Bronchial epithelial cell (primary cell): Measurements from ENCODE around the gene PRODH2. TPM values are rescaled to one million over a fixed set of nuclear protein-coding genes. Genes with fewer than 3 reads are reported as not detected.

Source experiments
- DNase-seq: peaks from one replicate; pipeline ENCODE4 v3.0.0-alpha.2; 2010; ENCODE audit warnings: low read depth
- FAIRE-seq: peaks from 2 replicates; lab custom pipeline; 2011; peaks lifted over from hg19 to GRCh38; lab: Jason Lieb, UNC
- H3K27me3 ChIP-seq: 2 replicates; pipeline ENCODE4 v1.5.1; 2011; ENCODE audit warnings: low read length; ENCODE audit not compliant: control insufficient read depth, insufficient read depth
- H3K36me3 ChIP-seq: 2 replicates; pipeline ENCODE4 v1.5.1; 2011; ENCODE audit warnings: low read length; ENCODE audit not compliant: control insufficient read depth, insufficient read depth
- H3K4me3 ChIP-seq: 2 replicates; pipeline ENCODE4 v1.5.1; 2011; ENCODE audit warnings: mild to moderate bottlenecking, low read depth, low read length, control low read depth
- total RNA-seq: library from RNA; depleted of rRNA; stranded (reverse); fragments of >200 nt; gene quantifications from 2 replicates; pipeline ENCODE4 v1.2.1, GENCODE V29; 2014
- TF ChIP-seq, protein P1 (sequence below): IDR thresholded peaks from 2 replicates; pipeline ENCODE4 v1.5.1; 2011; ENCODE audit warnings: mild to moderate bottlenecking, moderate library complexity, low read length, control low read depth, inconsistent platforms; ENCODE audit not compliant: insufficient read depth, severe bottlenecking

PRODH2 gene
- total RNA-seq, 1 donor from 2014 or later: not detected

DNA sequence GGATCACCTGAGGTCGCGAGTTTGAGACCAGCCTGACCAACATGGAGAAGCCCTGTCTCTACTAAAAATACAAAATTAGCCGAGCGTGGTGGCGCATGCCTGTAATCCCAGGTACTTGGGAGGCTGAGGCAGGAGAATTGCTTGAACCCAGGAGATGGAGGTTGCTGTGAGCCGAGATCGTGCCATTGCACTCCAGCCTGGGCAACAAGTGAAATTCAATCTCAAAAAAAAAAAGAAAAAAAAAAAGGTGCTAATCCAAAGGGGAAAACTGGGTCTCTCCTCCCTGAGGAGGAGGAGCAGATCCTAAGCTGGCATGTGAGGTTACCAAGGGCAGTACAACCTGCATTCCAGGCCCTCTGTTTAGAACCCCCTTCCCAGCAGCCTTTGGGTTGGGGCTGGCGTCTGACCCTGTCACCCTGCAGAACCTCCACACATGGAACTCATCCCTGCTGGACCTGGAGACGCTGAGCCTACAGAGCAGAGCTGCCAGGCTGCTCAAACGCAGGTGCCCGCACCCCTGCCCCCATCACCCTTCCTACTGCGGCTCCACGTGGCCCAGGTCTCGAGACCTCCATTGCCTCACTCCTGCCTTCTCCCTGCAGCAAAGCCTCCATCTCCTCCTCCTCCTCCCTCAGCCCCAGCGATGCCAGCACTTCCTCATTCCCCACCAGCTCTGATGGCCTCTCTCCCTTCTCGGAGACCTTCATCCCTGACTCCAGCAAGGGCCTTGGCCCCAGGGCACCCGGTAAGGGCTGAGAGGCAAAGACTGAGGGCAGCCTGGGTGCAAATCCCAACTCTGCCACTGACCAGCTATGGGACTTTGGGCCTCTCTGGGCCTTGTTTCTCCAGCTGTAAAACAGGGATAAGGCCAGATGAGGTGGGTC is 48.0 kb downstream of the PRODH2 start:
- peaks cover 22% of the 10 kb centered on the region for H3K36me3 ChIP-seq
- DNase-seq (no peak), FAIRE-seq (no peak)
- H3K27me3 ChIP-seq: no peaks in the 10 kb centered on the region
- TF ChIP-seq, protein P1, sequence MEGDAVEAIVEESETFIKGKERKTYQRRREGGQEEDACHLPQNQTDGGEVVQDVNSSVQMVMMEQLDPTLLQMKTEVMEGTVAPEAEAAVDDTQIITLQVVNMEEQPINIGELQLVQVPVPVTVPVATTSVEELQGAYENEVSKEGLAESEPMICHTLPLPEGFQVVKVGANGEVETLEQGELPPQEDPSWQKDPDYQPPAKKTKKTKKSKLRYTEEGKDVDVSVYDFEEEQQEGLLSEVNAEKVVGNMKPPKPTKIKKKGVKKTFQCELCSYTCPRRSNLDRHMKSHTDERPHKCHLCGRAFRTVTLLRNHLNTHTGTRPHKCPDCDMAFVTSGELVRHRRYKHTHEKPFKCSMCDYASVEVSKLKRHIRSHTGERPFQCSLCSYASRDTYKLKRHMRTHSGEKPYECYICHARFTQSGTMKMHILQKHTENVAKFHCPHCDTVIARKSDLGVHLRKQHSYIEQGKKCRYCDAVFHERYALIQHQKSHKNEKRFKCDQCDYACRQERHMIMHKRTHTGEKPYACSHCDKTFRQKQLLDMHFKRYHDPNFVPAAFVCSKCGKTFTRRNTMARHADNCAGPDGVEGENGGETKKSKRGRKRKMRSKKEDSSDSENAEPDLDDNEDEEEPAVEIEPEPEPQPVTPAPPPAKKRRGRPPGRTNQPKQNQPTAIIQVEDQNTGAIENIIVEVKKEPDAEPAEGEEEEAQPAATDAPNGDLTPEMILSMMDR: no peak
- no peak overlapping the region for H3K4me3 ChIP-seq

DNA sequence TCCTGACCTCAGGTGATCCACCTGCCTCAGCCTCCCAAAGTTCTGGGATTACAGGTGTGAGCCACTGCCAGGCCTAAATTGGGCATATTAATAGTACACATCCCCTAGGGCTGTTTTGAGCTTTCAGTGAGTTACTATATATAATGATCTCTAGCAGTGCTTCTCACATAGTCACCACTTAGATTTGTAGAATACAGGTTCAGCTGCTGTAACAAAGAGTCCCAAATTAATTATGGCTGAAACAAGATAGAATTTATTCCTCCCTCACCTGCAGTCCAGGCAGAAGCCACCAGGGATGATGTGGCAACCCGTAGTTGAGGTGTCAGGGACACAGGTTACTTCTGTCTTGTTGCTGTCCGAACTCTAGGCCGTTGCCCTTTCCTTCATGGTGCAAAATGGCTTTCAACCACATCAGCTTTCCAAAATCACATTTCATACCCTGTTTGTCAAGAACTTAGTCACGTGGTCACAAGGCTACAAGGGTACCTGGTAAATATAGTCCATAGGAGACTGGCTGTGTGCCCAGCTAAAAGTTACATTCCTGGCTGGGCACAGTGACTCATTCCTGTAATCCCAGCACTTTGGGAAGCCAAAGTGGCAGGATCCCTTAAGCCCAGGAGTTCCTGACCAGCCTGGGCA is 51.8 kb downstream of the PRODH2 start:
- FAIRE-seq: no peak

DNA sequence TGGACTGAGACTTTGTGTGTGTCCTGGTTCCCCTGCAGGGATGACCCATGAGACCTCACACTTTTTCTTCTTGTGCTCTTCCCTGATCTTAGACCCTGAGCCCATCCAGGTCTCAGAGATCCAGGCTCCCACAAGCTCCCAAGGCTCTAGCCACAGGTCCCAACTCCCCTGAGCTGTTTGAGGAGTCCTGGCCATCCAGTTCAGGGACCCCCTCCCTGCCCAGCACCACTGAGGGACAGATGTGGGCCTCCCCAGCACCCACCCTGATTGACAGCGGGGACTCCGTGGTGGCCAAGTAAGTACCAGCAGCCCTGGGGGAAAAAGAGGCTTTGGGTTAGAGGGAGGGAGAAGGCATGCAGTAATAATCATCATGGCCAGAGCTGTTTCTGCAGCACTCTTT is 52.9 kb downstream of the PRODH2 start:
- no peaks in the 10 kb centered on the region for H3K27me3 ChIP-seq
- TF ChIP-seq, protein P1: no peak
- FAIRE-seq (no peak), DNase-seq (no peak)
- H3K36me3 ChIP-seq: peaks cover 12% of the 10 kb centered on the region
- H3K4me3 ChIP-seq: no peak overlapping the region

More for the DNA sequence above, 51.8 kb downstream of the PRODH2 start:
- peaks cover 17% of the 10 kb centered on the region for H3K36me3 ChIP-seq
- TF ChIP-seq, protein P1: no peak
- no peaks in the 10 kb centered on the region for H3K27me3 ChIP-seq
- no peak overlapping the region for H3K4me3 ChIP-seq
- peak; percentile 36 for DNase-seq

DNA sequence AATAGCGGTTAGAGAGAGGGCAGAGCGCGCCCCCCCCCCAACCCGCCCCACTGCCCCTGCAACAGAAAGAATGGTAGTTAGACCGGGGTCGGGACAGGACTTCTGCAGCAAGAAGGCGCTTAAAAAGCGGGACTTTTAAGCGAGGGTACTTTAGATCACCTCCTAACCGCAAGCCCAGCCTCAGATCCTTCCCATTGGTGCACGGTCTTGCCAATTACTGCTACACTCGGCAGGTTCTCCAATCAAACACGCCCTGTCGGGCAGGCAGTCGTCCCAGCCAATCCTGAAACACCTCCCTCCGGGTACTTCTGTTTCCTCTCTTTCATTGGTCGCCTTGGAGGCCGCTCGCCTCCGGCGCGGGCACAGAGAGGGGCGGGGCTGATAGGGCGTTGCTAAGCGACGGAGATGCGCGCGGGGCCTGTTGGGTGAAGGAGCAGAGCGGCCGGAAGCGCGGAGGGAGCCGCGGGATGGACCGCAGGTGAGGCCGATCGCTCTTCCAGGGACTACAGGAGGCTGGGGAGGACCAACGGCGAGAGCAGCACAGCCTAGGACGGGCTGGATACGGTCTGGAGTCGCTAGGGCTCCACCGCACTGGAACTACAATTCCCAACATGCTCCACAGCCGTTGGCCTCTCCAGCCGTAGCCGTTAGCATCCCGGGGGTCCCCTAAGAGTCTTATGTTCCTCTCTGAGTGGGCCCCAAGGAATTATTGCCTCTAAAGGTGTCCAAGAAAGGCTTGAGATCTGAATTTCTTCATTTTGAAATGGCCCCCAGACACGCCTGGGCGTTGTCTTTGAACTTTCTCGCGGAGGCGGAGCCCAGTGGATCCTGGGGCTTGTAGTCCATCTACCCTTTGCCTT is 54.7 kb downstream of the PRODH2 start, which contains the start of gene PROSER3:
Gene PROSER3, plus strand, starts transcription at position 428 of the 860 bp plus-strand sequence. Its CDS starts 40 bp downstream, at position 468.
- DNase-seq: peak; percentile 98
- Histone ChIP-seq H3K27me3 (no peaks in the 10 kb centered on the region), H3K36me3 (peaks cover 18% of the 10 kb centered on the region), H3K4me3 (peak within 1 kb of the TSS; percentile 76)
- TF ChIP-seq, protein P1: no peak
- FAIRE-seq: peak; percentile 95

DNA sequence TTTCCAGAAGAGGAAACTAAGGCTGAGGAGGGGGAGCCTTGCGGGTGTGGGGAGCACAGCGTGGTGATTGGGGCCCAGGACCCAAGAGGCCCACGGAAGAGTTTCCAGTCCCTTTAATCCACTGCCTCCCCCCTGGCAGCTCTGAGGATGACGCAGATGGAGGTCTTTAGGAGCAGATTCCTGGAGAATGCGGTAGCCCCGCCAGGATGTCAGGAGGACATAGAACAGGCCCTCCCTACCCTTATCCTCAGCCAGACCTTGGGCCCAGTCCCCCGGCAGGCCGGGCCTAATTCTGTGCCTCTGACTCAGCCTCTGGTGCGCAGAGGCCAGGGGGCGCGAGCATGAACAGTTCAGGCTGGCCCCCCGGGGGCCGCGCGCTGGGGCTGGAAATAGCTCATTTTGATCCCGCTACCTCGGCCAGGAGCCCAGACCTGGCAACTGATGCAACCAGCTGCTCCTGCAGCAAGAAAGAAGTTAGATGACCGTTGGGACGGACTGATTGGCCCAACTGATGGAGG is 55.4 kb downstream of the PRODH2 start:
- Histone ChIP-seq H3K4me3 (peak overlapping the region; percentile 37), H3K36me3 (peaks cover 22% of the 10 kb centered on the region), H3K27me3 (no peaks in the 10 kb centered on the region)
- no peak for DNase-seq
- FAIRE-seq: no peak
- TF ChIP-seq, protein P1: no peak
